ENCODE data around the gene DDX55.
"Not testable (repeated sequence)": the region's sequence is repeated elsewhere in the genome, so short reads cannot be mapped to it uniquely, and the experiment has no call there.

Gene DDX55, protein sequence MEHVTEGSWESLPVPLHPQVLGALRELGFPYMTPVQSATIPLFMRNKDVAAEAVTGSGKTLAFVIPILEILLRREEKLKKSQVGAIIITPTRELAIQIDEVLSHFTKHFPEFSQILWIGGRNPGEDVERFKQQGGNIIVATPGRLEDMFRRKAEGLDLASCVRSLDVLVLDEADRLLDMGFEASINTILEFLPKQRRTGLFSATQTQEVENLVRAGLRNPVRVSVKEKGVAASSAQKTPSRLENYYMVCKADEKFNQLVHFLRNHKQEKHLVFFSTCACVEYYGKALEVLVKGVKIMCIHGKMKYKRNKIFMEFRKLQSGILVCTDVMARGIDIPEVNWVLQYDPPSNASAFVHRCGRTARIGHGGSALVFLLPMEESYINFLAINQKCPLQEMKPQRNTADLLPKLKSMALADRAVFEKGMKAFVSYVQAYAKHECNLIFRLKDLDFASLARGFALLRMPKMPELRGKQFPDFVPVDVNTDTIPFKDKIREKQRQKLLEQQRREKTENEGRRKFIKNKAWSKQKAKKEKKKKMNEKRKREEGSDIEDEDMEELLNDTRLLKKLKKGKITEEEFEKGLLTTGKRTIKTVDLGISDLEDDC

DNA sequence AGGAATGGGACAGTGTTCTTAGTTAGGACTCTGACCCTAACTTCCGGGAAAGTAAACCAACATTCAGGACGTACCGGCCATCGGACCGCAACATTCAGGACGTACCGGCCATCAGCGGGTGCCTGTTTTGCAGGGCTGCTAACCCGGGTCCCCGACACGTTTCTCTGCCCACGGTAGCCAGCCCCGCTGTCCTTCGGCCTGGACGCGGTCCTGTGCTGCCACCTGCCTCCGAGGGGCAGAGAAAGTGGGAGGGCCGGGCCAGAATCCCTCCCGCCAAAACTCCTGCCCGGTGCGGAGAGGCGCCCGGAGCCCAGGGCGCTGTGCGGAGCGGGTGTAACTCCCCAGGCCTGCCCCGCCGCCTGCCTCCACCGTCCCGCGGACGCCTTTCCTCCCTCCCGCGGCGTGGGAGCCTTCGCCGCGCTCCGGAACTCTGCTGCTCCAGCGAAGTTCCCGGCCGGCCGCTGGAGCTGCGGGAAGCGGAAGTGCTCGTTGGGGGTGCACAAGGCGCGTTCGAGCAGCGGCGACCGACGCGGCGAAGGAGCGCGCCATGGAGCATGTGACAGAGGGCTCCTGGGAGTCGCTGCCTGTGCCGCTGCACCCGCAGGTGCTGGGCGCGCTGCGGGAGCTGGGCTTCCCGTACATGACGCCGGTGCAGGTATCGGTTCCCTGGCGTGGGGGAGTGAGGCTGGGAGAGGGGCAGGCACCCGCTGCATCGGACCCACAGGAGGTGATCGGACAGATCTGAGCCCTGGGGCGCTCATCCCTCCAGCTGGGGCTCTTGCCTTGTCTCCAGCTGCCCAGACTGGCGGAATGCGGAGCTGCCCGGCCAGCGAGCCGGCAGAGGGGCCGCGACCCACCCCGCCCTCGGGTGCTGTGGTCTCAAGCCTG is at the start of gene DDX55:
DDX55 (plus strand) TSS at position 498 of the 888 bp plus-strand sequence; CDS start at position 548, 50 bp downstream.
- Histone ChIP-seq H3K79me2 (ENCODE audit: low read length) (peaks cover 72% of the 10 kb centered on the region), H3K4me2 (ENCODE audit: low read length) (peak within 1 kb of the TSS; percentile 99), H3K4me3 (ENCODE audit: low read length) (peak within 1 kb of the TSS; percentile 97), H3K9ac (ENCODE audit: low read length) (peak within 1 kb of the TSS; percentile 99), H3K27ac (ENCODE audit: low read length) (peak within 1 kb of the TSS; percentile 73), H3K27me3 (ENCODE audit: low read depth, low read length) (no peaks in the 10 kb centered on the region), H4K20me1 (ENCODE audit: insufficient read depth, low read length) (0 out of 2 replicates have a peak, but pooled peaks cover 5% of the 10 kb centered on the region), H2AFZ (ENCODE audit: low read depth, low read length) (peak within 1 kb of the TSS; percentile 81), H3K4me1 (ENCODE audit: low read length) (peaks cover 14% of the 10 kb centered on the region), H3K9me3 (ENCODE audit: insufficient read depth, low read length) (no peaks in the 10 kb centered on the region), H3K36me3 (replicated peaks; ENCODE audit: low read depth, low read length) (peaks cover 32% of the 10 kb centered on the region)
- TF ChIP-seq, protein P1, sequence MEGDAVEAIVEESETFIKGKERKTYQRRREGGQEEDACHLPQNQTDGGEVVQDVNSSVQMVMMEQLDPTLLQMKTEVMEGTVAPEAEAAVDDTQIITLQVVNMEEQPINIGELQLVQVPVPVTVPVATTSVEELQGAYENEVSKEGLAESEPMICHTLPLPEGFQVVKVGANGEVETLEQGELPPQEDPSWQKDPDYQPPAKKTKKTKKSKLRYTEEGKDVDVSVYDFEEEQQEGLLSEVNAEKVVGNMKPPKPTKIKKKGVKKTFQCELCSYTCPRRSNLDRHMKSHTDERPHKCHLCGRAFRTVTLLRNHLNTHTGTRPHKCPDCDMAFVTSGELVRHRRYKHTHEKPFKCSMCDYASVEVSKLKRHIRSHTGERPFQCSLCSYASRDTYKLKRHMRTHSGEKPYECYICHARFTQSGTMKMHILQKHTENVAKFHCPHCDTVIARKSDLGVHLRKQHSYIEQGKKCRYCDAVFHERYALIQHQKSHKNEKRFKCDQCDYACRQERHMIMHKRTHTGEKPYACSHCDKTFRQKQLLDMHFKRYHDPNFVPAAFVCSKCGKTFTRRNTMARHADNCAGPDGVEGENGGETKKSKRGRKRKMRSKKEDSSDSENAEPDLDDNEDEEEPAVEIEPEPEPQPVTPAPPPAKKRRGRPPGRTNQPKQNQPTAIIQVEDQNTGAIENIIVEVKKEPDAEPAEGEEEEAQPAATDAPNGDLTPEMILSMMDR (IDR thresholded peaks at IDR 0.05; ENCODE audit: low read depth, low read length): peak; percentile 59
- no peak for TF ChIP-seq EZH2phosphoT487 (IDR thresholded peaks at IDR 0.05; ENCODE audit: low read depth)

- not testable (repeated sequence) for H3K27ac ChIP-seq (ENCODE audit: low read length); H2AFZ ChIP-seq (ENCODE audit: low read depth, low read length); H3K79me2 ChIP-seq (ENCODE audit: low read length); H3K9me3 ChIP-seq (ENCODE audit: insufficient read depth, low read length); H4K20me1 ChIP-seq (ENCODE audit: insufficient read depth, low read length); H3K36me3 ChIP-seq (replicated peaks; ENCODE audit: low read depth, low read length); H3K27me3 ChIP-seq (ENCODE audit: low read depth, low read length); H3K4me3 ChIP-seq (ENCODE audit: low read length); H3K4me2 ChIP-seq (ENCODE audit: low read length); H3K4me1 ChIP-seq (ENCODE audit: low read length); H3K9ac ChIP-seq (ENCODE audit: low read length)
Observed at GRCh38 chr12:123554136-123554535, 47.8 kb upstream of the DDX55 start.

GRCh38 chr12:123554843-123555242 is 47.1 kb upstream of the DDX55 start:
- H3K9ac ChIP-seq (ENCODE audit: low read length); H4K20me1 ChIP-seq (ENCODE audit: insufficient read depth, low read length); H3K4me1 ChIP-seq (ENCODE audit: low read length); H3K4me3 ChIP-seq (ENCODE audit: low read length); H3K4me2 ChIP-seq (ENCODE audit: low read length); H2AFZ ChIP-seq (ENCODE audit: low read depth, low read length); H3K79me2 ChIP-seq (ENCODE audit: low read length); H3K9me3 ChIP-seq (ENCODE audit: insufficient read depth, low read length); H3K27ac ChIP-seq (ENCODE audit: low read length); H3K27me3 ChIP-seq (ENCODE audit: low read depth, low read length); H3K36me3 ChIP-seq (replicated peaks; ENCODE audit: low read depth, low read length): not testable (repeated sequence)

- not testable (repeated sequence) for H3K4me1 ChIP-seq (ENCODE audit: low read length); H3K27me3 ChIP-seq (ENCODE audit: low read depth, low read length); H3K36me3 ChIP-seq (replicated peaks; ENCODE audit: low read depth, low read length); H3K27ac ChIP-seq (ENCODE audit: low read length); H4K20me1 ChIP-seq (ENCODE audit: insufficient read depth, low read length); H3K4me2 ChIP-seq (ENCODE audit: low read length); H3K9ac ChIP-seq (ENCODE audit: low read length); H3K79me2 ChIP-seq (ENCODE audit: low read length); H3K4me3 ChIP-seq (ENCODE audit: low read length); H2AFZ ChIP-seq (ENCODE audit: low read depth, low read length); H3K9me3 ChIP-seq (ENCODE audit: insufficient read depth, low read length)
Observed at GRCh38 chr12:123558487-123558886, 43.4 kb upstream of the DDX55 start.

DNA sequence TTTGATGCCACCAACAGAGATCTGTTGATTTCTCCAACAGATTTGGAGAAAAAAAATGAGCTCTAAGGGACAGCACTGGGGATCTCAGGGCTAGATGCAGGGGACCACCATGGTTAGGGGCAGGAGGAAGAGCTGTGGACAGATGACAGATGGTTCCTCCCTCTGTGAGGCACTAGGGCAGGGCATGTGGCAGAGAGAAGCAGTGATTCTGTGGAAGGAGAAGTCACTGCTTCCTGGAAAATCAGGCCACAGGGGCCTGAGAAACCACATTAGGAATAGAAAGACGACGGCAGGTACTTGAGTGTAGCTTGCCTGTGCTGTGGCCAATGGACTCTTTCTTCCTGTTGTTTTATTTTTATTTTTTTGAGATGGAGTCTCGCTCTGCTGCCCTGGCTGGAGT is 42.4 kb upstream of the DDX55 start:
- no peaks in the 10 kb centered on the region for H3K27me3 ChIP-seq (ENCODE audit: low read depth, low read length)
- no peaks in the 10 kb centered on the region for H4K20me1 ChIP-seq (ENCODE audit: insufficient read depth, low read length)
- H3K9ac ChIP-seq (ENCODE audit: low read length): no peak overlapping the region
- H3K79me2 ChIP-seq (ENCODE audit: low read length): no peaks in the 10 kb centered on the region
- H3K4me1 ChIP-seq (ENCODE audit: low read length): no peaks in the 10 kb centered on the region
- TF ChIP-seq, protein P1 (IDR thresholded peaks at IDR 0.05; ENCODE audit: low read depth, low read length): no peak
- TF ChIP-seq EZH2phosphoT487 (IDR thresholded peaks at IDR 0.05; ENCODE audit: low read depth): no peak
- no peak overlapping the region for H3K27ac ChIP-seq (ENCODE audit: low read length)
- no peak overlapping the region for H3K4me3 ChIP-seq (ENCODE audit: low read length)
- no peak overlapping the region for H2AFZ ChIP-seq (ENCODE audit: low read depth, low read length)
- no peak overlapping the region for H3K4me2 ChIP-seq (ENCODE audit: low read length)
- H3K36me3 ChIP-seq (replicated peaks; ENCODE audit: low read depth, low read length): no peaks in the 10 kb centered on the region
- H3K9me3 ChIP-seq (ENCODE audit: insufficient read depth, low read length): no peaks in the 10 kb centered on the region

All from OCI-LY3 (cell line).